ENCODE results near the gene CSTB. TPM values are rescaled to one million over a fixed set of nuclear protein-coding genes. Genes with fewer than 3 reads are reported as not detected.

Gene CSTB
- total RNA-seq, 1 experiment from 2014 or later: 57.5 TPM

DNA sequence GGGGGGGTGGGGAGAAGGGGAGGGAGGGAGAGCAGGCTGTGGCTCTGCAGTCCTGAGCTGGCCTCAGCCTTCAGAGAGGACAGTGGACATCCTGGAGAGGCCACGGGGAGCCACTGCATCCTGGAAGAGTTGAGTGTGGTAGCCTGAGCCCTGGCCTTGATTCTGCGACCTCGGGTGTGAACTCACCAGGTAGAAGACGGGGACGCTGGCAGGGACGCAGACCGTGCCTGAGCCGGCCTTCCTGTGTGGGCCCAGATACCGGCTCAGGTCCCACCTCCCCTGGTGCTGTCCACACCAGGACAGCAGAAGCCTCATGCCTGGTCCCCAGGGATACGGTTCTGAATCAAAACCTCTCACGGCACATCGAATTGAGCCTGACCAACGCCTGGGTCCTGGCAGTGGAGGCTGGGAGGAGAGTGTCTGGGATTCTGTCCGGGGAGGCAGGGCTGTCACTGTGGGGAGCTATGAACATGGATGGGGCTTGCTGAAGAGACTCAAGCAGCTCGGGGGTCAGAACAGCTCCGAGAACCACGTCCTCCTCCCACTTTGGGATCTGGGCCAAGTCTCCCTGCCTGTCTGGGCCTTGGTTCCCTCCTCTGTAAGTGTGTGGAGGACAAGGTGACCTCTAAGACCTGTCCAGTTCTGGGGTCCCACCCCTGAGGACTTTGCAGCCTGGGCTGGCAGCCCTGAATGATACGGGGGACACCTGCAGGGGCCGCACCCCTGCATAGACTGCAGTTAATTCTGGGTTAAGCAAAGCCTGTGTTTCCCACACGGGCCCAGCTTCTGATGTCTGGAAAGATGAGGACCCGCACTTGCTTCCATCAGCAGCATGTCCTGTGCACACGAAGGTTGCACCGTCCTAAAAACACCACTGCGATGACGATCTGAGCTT is 43.6 kb upstream of the CSTB start:
- no TSS peak for BruUV-seq (replicated peaks)
- TF ChIP-seq EZH2 (IDR thresholded peaks at IDR 0.05) (no peak), SP1 (IDR thresholded peaks at IDR 0.05; ENCODE audit: low read depth) (no peak), RAD21 (IDR thresholded peaks at IDR 0.05; ENCODE audit: low read depth) (no peak), ZBTB33 (IDR thresholded peaks at IDR 0.05; ENCODE audit: extremely low read depth, insufficient replicate concordance, low read length) (no peak), SRF (IDR thresholded peaks at IDR 0.05; ENCODE audit: low read depth) (no peak), FOSL1 (IDR thresholded peaks at IDR 0.05; ENCODE audit: low read depth) (no peak), SIN3A (IDR thresholded peaks at IDR 0.05; ENCODE audit: low read depth) (no peak), ATF3 (IDR thresholded peaks at IDR 0.05) (no peak), JUND (IDR thresholded peaks at IDR 0.05) (no peak), CEBPB (IDR thresholded peaks at IDR 0.05; ENCODE audit: low read depth) (no peak), ELF1 (IDR thresholded peaks at IDR 0.05; ENCODE audit: borderline replicate concordance, low read depth) (no peak), POLR2AphosphoS5 (IDR thresholded peaks at IDR 0.05; ENCODE audit: low read depth, low read length) (no peak), ZFX (IDR thresholded peaks at IDR 0.05) (no peak), CBX3 (IDR thresholded peaks at IDR 0.05; ENCODE audit: low read depth) (no peak), POLR2A (IDR thresholded peaks at IDR 0.05; ENCODE audit: borderline replicate concordance, extremely low read depth, insufficient read depth, insufficient read length) (no peak), TCF7L2 (IDR thresholded peaks at IDR 0.05; ENCODE audit: borderline replicate concordance, extremely low read depth, insufficient read depth, insufficient read length) (no peak)
- TF ChIP-seq, protein P1, sequence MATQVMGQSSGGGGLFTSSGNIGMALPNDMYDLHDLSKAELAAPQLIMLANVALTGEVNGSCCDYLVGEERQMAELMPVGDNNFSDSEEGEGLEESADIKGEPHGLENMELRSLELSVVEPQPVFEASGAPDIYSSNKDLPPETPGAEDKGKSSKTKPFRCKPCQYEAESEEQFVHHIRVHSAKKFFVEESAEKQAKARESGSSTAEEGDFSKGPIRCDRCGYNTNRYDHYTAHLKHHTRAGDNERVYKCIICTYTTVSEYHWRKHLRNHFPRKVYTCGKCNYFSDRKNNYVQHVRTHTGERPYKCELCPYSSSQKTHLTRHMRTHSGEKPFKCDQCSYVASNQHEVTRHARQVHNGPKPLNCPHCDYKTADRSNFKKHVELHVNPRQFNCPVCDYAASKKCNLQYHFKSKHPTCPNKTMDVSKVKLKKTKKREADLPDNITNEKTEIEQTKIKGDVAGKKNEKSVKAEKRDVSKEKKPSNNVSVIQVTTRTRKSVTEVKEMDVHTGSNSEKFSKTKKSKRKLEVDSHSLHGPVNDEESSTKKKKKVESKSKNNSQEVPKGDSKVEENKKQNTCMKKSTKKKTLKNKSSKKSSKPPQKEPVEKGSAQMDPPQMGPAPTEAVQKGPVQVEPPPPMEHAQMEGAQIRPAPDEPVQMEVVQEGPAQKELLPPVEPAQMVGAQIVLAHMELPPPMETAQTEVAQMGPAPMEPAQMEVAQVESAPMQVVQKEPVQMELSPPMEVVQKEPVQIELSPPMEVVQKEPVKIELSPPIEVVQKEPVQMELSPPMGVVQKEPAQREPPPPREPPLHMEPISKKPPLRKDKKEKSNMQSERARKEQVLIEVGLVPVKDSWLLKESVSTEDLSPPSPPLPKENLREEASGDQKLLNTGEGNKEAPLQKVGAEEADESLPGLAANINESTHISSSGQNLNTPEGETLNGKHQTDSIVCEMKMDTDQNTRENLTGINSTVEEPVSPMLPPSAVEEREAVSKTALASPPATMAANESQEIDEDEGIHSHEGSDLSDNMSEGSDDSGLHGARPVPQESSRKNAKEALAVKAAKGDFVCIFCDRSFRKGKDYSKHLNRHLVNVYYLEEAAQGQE (IDR thresholded peaks at IDR 0.05; ENCODE audit: low read depth): no peak
- TF ChIP-seq, protein P2, sequence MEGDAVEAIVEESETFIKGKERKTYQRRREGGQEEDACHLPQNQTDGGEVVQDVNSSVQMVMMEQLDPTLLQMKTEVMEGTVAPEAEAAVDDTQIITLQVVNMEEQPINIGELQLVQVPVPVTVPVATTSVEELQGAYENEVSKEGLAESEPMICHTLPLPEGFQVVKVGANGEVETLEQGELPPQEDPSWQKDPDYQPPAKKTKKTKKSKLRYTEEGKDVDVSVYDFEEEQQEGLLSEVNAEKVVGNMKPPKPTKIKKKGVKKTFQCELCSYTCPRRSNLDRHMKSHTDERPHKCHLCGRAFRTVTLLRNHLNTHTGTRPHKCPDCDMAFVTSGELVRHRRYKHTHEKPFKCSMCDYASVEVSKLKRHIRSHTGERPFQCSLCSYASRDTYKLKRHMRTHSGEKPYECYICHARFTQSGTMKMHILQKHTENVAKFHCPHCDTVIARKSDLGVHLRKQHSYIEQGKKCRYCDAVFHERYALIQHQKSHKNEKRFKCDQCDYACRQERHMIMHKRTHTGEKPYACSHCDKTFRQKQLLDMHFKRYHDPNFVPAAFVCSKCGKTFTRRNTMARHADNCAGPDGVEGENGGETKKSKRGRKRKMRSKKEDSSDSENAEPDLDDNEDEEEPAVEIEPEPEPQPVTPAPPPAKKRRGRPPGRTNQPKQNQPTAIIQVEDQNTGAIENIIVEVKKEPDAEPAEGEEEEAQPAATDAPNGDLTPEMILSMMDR (IDR thresholded peaks at IDR 0.05 in 2 of 3, conservative IDR thresholded peaks at IDR 0.05 in 1 of 3; ENCODE audit: borderline replicate concordance in 1 of 3, insufficient read depth in 1 of 3, low read depth in 2 of 3, low read length in 2 of 3): no peak
- Histone ChIP-seq H3K9me2 (ENCODE audit: insufficient read depth) (no peaks in the 10 kb centered on the region), H4K20me1 (ENCODE audit: insufficient read depth) (no peaks in the 10 kb centered on the region), H3K27me3 (ENCODE audit: insufficient read depth, low read length) (no peaks in the 10 kb centered on the region), H3K9me3 (ENCODE audit: control insufficient read depth in 1 of 2, insufficient read depth in 1 of 2, low read depth in 1 of 2, low read length in 2 of 2) (no peaks in the 10 kb centered on the region), H3K4me2 (ENCODE audit: low read length) (no peak overlapping the region), H2AFZ (ENCODE audit: low read depth, low read length, poor library complexity, severe bottlenecking) (no peak overlapping the region), H3K9ac (ENCODE audit: low read length) (no peak overlapping the region), H3K4me1 (ENCODE audit: control insufficient read depth in 1 of 2, insufficient read depth in 2 of 2, low read length in 2 of 2) (peaks cover 2 to 19% of the 10 kb centered on the region in 2 experiments), H3K36me3 (ENCODE audit: control insufficient read depth in 1 of 2, insufficient read depth in 2 of 2, low read length in 2 of 2) (no peaks in the 10 kb centered on the region), H3K79me2 (ENCODE audit: insufficient read depth, low read length) (no peaks in the 10 kb centered on the region), H3K27ac (ENCODE audit: low read depth, low read length) (no peak overlapping the region), H3K4me3 (replicated peaks in 1 of 2; ENCODE audit: low read depth in 1 of 2, low read length in 2 of 2) (no peak overlapping the region)
- no peak for ATAC-seq
- ChIA-PET CTCF (no interaction called here), RAD21 (ENCODE audit: low non-redundant PET in 1 of 2, low total read pairs in 2 of 2, uncharacterized antibody in 2 of 2, unreplicated experiment in 2 of 2) (no interaction called here), POLR2A (no interaction called here)
- no peak for DNase-seq (ENCODE audit: low read depth, low spot score)
- intact Hi-C loops (cut with micrococcal nuclease): no loop called here
